ENCODE data around the gene PDXK. TPM values are rescaled to one million over a fixed set of nuclear protein-coding genes. Genes with fewer than 3 reads are reported as not detected.

Gene PDXK
- total and polyA plus RNA-seq, 2 of the 13 experiments (the other 11 are each of a cell fraction or from before 2014, with no cell fraction given): 114 to 184 TPM

GRCh38 chr21:43783098-43783700 is 64.3 kb downstream of the PDXK start:
- peak overlapping the region in 2 of 3 experiments; percentile 23 to 41; a peak in 3 of 6 replicates for H3K4me3 ChIP-seq (replicated peaks in 1 of 3; ENCODE audit: insufficient read depth in 1 of 3, low read depth in 2 of 3, low read length in 3 of 3)
- peak overlapping the region; percentile 19; the same call in 1 of the 2 replicates for H3K9ac ChIP-seq (ENCODE audit: insufficient read depth, low read depth, low read length)
- H3K9me3 ChIP-seq (ENCODE audit: low read length): no peaks in the 10 kb centered on the region
- ATAC-seq: peak; percentile 87
- FAIRE-seq: peak; percentile 100
- H3K27ac ChIP-seq (ENCODE audit: extremely low read length, insufficient read depth, low read length): peak overlapping the region; percentile 76
- WGBS (ENCODE audit: low lambda C conversion rate): 10% methylated on average over 17 of the region's 17 CpGs
- CTCF ChIA-PET (ENCODE audit: low intra/inter-chr PET ratio, low total read pairs): no interaction called here
- DNase-seq (ENCODE audit: low spot score): peak; percentile 96
- in situ Hi-C loops (cut with HindIII; ENCODE audit: extremely low pct_ligation_motif_present, low pct_unique_long_range_greater_than_20kb) (no loop called here), intact Hi-C loops (cut with micrococcal nuclease; ENCODE audit: unreplicated experiment) (no loop called here)
- no peaks in the 10 kb centered on the region for H4K20me1 ChIP-seq (ENCODE audit: insufficient read depth, low read length)
- no peaks in the 10 kb centered on the region for H3K27me3 ChIP-seq (ENCODE audit: control insufficient read depth in 1 of 2, insufficient read depth in 2 of 2, low read length in 2 of 2)
- no peaks in the 10 kb centered on the region for H3K79me2 ChIP-seq (ENCODE audit: insufficient read depth, low read length)
- no peaks in the 10 kb centered on the region for H3K36me3 ChIP-seq (replicated peaks in 1 of 2; ENCODE audit: control insufficient read depth in 1 of 2, insufficient read depth in 2 of 2, low read length in 2 of 2)
- H3K4me2 ChIP-seq (ENCODE audit: low read depth, low read length): peak overlapping the region; percentile 62
- POLR2A ChIA-PET: interaction anchor here (0.7 to 1.6 kb wide), 3 partner anchors 9 to 55 kb away, joined by 3 to 18 read pairs (median 4); no protein-coding TSS in a partner anchor
- no TSS peak for BruUV-seq (replicated peaks)
- peaks cover 66% of the 10 kb centered on the region for H3K4me1 ChIP-seq (ENCODE audit: insufficient read depth, low read length)
- H2AFZ ChIP-seq (ENCODE audit: low read length): no peak overlapping the region
- TF ChIP-seq SMYD3 (CRISPR knock-in tag; IDR thresholded peaks at IDR 0.05) (peak; percentile 90; the same call in 1 of the 2 replicates), HOXA3 (CRISPR knock-in tag; IDR thresholded peaks at IDR 0.05) (peak; percentile 84; the same call in 1 of the 2 replicates), BORCS8-MEF2B (CRISPR knock-in tag; IDR thresholded peaks at IDR 0.05) (peak; percentile 83), MTF1 (CRISPR knock-in tag; IDR thresholded peaks at IDR 0.05) (no peak), POGZ (CRISPR knock-in tag; IDR thresholded peaks at IDR 0.05) (peak; percentile 59; the same call in 1 of the 2 replicates), ZSCAN31 (CRISPR knock-in tag; IDR thresholded peaks at IDR 0.05; ENCODE audit: low read depth) (0 out of 2 replicates have a peak, but pooled peaks have one; percentile 77), NR2C2 (CRISPR knock-in tag; IDR thresholded peaks at IDR 0.05; ENCODE audit: borderline replicate concordance) (peak; percentile 44; the same call in 1 of the 2 replicates), ATF7-NPFF (CRISPR knock-in tag; IDR thresholded peaks at IDR 0.05; ENCODE audit: low read depth) (no peak), ZNF12 (CRISPR knock-in tag; IDR thresholded peaks at IDR 0.05) (peak; percentile 91), ZFP37 (CRISPR knock-in tag; IDR thresholded peaks at IDR 0.05; ENCODE audit: borderline replicate concordance) (peak; percentile 61; the same call in 1 of the 2 replicates), RCOR2 (CRISPR knock-in tag; IDR thresholded peaks at IDR 0.05) (no peak; the same call in 1 of the 2 replicates), ZMYM2 (CRISPR knock-in tag; IDR thresholded peaks at IDR 0.05) (peak; percentile 76; the same call in 1 of the 2 replicates), ZNF766 (CRISPR knock-in tag; IDR thresholded peaks at IDR 0.05; ENCODE audit: borderline replicate concordance) (no peak), SOX6 (IDR thresholded peaks at IDR 0.05) (no peak), SOX6 (CRISPR knock-in tag; IDR thresholded peaks at IDR 0.05) (peak; percentile 92), POLR2AphosphoS5 (IDR thresholded peaks at IDR 0.05; ENCODE audit: low read depth, low read length) (peak; percentile 72), ZNF780A (CRISPR knock-in tag; IDR thresholded peaks at IDR 0.05) (no peak; the same call in 1 of the 2 replicates), NAIF1 (CRISPR knock-in tag; IDR thresholded peaks at IDR 0.05; ENCODE audit: borderline replicate concordance) (no peak)
- TF ChIP-seq, protein P1, sequence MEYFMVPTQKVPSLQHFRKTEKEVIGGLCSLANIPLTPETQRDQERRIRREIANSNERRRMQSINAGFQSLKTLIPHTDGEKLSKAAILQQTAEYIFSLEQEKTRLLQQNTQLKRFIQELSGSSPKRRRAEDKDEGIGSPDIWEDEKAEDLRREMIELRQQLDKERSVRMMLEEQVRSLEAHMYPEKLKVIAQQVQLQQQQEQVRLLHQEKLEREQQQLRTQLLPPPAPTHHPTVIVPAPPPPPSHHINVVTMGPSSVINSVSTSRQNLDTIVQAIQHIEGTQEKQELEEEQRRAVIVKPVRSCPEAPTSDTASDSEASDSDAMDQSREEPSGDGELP (IDR thresholded peaks at IDR 0.05; ENCODE audit: borderline replicate concordance, low read depth): peak; percentile 71; the same call in 1 of the 2 replicates
- TF ChIP-seq, protein P2, sequence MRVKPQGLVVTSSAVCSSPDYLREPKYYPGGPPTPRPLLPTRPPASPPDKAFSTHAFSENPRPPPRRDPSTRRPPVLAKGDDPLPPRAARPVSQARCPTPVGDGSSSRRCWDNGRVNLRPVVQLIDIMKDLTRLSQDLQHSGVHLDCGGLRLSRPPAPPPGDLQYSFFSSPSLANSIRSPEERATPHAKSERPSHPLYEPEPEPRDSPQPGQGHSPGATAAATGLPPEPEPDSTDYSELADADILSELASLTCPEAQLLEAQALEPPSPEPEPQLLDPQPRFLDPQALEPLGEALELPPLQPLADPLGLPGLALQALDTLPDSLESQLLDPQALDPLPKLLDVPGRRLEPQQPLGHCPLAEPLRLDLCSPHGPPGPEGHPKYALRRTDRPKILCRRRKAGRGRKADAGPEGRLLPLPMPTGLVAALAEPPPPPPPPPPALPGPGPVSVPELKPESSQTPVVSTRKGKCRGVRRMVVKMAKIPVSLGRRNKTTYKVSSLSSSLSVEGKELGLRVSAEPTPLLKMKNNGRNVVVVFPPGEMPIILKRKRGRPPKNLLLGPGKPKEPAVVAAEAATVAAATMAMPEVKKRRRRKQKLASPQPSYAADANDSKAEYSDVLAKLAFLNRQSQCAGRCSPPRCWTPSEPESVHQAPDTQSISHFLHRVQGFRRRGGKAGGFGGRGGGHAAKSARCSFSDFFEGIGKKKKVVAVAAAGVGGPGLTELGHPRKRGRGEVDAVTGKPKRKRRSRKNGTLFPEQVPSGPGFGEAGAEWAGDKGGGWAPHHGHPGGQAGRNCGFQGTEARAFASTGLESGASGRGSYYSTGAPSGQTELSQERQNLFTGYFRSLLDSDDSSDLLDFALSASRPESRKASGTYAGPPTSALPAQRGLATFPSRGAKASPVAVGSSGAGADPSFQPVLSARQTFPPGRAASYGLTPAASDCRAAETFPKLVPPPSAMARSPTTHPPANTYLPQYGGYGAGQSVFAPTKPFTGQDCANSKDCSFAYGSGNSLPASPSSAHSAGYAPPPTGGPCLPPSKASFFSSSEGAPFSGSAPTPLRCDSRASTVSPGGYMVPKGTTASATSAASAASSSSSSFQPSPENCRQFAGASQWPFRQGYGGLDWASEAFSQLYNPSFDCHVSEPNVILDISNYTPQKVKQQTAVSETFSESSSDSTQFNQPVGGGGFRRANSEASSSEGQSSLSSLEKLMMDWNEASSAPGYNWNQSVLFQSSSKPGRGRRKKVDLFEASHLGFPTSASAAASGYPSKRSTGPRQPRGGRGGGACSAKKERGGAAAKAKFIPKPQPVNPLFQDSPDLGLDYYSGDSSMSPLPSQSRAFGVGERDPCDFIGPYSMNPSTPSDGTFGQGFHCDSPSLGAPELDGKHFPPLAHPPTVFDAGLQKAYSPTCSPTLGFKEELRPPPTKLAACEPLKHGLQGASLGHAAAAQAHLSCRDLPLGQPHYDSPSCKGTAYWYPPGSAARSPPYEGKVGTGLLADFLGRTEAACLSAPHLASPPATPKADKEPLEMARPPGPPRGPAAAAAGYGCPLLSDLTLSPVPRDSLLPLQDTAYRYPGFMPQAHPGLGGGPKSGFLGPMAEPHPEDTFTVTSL (CRISPR knock-in tag; IDR thresholded peaks at IDR 0.05; ENCODE audit: borderline replicate concordance): peak; percentile 88

All from HepG2 (cell line).